ENCODE data around the gene CLN5. TPM values are rescaled to one million over a fixed set of nuclear protein-coding genes. Genes with fewer than 3 reads are reported as not detected.
"Not testable (repeated sequence)": the region's sequence is repeated elsewhere in the genome, so short reads cannot be mapped to it uniquely, and the experiment has no call there.

Gene CLN5
- total RNA-seq, 1 donor from 2014 or later: 15.0 TPM

DNA sequence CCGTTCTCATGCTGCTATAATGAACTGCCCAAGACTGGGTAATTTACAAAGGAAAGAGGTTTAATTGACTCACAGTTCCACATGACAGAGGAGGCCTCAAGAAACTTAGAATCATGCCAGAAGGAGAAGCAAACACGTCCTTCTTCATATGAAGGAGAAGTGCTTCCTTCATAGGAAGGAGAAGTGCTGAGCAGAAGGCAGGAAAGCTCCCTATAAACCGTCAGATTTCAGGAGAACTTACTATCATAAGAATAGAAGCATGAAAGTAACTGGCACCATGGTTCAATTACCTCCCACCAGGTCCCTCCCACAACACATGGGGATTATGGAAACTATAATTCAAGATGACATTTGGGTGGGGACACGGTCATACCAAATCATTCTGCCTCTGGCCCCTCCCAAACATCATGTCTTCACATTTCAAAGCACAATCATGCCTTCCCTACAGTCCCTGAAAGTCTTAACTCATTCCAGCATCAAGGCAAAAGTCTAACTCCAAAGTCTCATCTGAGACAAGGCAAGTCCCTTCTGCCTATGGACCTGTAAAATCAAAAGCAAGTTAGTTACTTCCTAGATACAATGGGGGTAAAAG is 32.9 kb upstream of the CLN5 start:
- no peak overlapping the region for H3K27ac ChIP-seq (replicated peaks)

DNA sequence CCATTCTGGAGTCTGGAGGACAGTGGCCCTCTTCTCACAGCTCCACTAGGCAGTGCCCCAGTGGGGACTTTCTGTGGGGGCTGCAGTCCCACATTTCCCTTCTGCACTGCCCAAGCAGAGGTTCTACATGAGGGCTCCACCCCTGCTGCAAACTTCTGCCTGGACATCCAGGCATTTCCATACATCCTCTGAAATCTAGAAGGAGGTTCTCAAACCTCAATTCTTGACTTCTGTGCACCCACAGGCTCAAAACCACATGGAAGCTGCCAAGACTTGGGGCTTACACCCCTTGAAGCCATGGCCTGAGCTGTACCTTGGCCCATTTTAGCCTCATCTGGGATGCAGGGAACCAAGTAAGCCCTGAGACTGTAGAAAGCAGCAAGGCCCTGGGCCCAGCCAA is 32.1 kb upstream of the CLN5 start:
- DNase-seq; H3K27me3 ChIP-seq (ENCODE audit: low read depth); intact Hi-C loops (cut with micrococcal nuclease): not testable (repeated sequence)

More for the DNA sequence above, 32.9 kb upstream of the CLN5 start:
- no peak overlapping the region for H3K4me3 ChIP-seq
- H3K27me3 ChIP-seq (ENCODE audit: low read depth): no peaks in the 10 kb centered on the region
- no peaks in the 10 kb centered on the region for H3K4me1 ChIP-seq
- no peak for DNase-seq
- H3K9me3 ChIP-seq (replicated peaks): peaks cover 30% of the 10 kb centered on the region
- no peaks in the 10 kb centered on the region for H3K36me3 ChIP-seq
- intact Hi-C loops (cut with micrococcal nuclease): no loop called here
- TF ChIP-seq, protein P1, sequence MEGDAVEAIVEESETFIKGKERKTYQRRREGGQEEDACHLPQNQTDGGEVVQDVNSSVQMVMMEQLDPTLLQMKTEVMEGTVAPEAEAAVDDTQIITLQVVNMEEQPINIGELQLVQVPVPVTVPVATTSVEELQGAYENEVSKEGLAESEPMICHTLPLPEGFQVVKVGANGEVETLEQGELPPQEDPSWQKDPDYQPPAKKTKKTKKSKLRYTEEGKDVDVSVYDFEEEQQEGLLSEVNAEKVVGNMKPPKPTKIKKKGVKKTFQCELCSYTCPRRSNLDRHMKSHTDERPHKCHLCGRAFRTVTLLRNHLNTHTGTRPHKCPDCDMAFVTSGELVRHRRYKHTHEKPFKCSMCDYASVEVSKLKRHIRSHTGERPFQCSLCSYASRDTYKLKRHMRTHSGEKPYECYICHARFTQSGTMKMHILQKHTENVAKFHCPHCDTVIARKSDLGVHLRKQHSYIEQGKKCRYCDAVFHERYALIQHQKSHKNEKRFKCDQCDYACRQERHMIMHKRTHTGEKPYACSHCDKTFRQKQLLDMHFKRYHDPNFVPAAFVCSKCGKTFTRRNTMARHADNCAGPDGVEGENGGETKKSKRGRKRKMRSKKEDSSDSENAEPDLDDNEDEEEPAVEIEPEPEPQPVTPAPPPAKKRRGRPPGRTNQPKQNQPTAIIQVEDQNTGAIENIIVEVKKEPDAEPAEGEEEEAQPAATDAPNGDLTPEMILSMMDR (IDR thresholded peaks at IDR 0.05; ENCODE audit: borderline replicate concordance): no peak

DNA sequence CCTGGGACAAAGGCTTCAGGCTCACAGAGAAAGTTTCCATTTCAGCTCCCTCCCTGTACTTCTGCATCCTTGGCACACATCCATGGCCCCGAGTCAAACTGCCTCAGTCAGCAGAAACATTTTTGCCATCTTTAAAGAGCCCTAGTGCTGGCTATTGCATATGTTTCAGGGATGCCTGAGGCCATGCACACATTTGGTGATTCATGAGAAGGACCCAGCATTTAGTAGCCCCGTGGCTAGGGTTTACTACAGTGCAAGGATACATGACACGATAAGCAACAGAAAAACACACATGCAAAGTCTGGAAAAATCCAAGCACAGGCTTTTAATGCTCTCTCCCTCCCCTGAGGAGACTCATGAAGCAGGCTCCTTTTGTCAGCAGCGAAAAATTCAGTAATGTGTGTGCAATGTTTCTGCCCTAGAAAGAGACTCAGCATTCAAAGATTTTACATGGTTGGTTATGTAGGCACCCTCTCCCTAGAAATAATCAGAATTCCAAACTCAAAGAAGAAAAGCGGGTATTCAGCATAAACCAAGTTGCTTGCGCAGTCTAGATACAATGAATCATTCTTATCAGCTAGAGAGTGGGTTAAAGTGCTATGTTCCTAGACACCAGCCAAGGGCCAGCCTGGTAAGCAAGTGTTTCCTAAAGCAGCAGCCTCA is 26.0 kb upstream of the CLN5 start:
- TF ChIP-seq, protein P1 (IDR thresholded peaks at IDR 0.05; ENCODE audit: borderline replicate concordance): no peak
- H3K4me3 ChIP-seq: no peak overlapping the region
- intact Hi-C loops (cut with micrococcal nuclease): no loop called here

More for the DNA sequence above, 32.1 kb upstream of the CLN5 start:
- H3K4me3 ChIP-seq; H3K27ac ChIP-seq (replicated peaks); H3K4me1 ChIP-seq; H3K36me3 ChIP-seq: not testable (repeated sequence)
- peaks cover 30% of the 10 kb centered on the region for H3K9me3 ChIP-seq (replicated peaks)

DNA sequence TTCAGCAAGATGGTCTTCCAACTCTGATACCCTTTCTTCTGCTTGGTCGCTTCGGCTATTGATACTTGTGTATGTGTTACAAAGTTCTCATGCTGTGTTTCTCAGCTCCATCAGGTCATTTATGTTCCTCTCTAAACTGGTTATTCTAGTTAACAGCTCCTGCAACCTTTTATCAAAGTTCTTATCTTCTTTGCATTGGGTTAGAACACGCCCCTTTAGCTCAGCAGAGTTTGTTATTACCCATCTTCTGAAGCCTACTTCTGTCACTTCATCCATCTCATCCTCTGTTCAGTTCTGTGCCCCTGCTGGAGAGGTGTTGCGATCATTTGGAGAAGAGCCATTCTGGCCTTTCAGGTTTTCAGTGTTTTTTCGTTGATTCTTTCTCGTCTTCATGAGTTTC is 24.9 kb upstream of the CLN5 start:
- DNase-seq: no peak
- TF ChIP-seq, protein P1 (IDR thresholded peaks at IDR 0.05; ENCODE audit: borderline replicate concordance): no peak
- H3K9me3 ChIP-seq (replicated peaks): no peaks in the 10 kb centered on the region
- no peak overlapping the region for H3K27ac ChIP-seq (replicated peaks)
- H3K4me3 ChIP-seq: no peak overlapping the region
- peaks cover 10% of the 10 kb centered on the region for H3K4me1 ChIP-seq
- H3K36me3 ChIP-seq: no peaks in the 10 kb centered on the region
- intact Hi-C loops (cut with micrococcal nuclease): no loop called here
- peaks cover 22% of the 10 kb centered on the region for H3K27me3 ChIP-seq (ENCODE audit: low read depth)

More for the DNA sequence above, 26.0 kb upstream of the CLN5 start:
- Histone ChIP-seq H3K27me3 (ENCODE audit: low read depth) (peaks cover 22% of the 10 kb centered on the region), H3K4me1 (peaks cover 10% of the 10 kb centered on the region), H3K9me3 (replicated peaks) (peaks cover 10% of the 10 kb centered on the region), H3K27ac (replicated peaks) (no peak overlapping the region), H3K36me3 (no peaks in the 10 kb centered on the region)
- peak; percentile 55 for DNase-seq

DNA sequence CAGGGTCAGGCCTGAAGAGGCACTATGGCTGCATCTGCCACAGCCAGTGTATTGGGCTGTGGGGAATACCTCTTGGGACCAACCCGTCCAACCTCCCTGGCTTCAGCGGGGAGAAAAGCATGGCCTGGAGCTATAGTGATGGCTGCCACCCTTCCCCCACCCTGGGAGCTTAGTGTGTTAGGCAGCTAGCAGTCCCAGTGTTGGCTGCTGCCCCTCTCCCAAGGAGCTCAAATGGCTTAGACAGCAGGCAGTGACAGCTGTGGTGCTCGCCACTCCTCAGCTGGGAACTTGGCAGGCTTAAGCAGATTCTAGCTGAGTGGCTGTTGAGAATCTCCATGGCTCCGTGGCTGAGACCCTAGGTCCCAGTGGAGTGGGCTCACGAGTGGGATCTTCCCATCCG is 23.8 kb upstream of the CLN5 start:
- Histone ChIP-seq H3K4me1 (peaks cover 10% of the 10 kb centered on the region), H3K27me3 (ENCODE audit: low read depth) (peaks cover 22% of the 10 kb centered on the region), H3K36me3 (no peaks in the 10 kb centered on the region), H3K4me3 (no peak overlapping the region), H3K9me3 (replicated peaks) (no peaks in the 10 kb centered on the region), H3K27ac (replicated peaks) (no peak overlapping the region)
- intact Hi-C loops (cut with micrococcal nuclease): no loop called here
- TF ChIP-seq, protein P1 (IDR thresholded peaks at IDR 0.05; ENCODE audit: borderline replicate concordance): no peak
- no peak for DNase-seq
